HG02763 (cell line): ENCODE data around the gene CAMK2G.

Source experiments
- ATAC-seq: cut with Tn5 transposase; IDR thresholded peaks from one replicate; pipeline ENCODE4 v1.9.1; 2021; ENCODE audit warnings: mild to moderate bottlenecking, moderate library complexity; ENCODE audit not compliant: unreplicated experiment

Gene CAMK2G

GRCh38 chr10:73865459-73866442 lies 8.6 kb downstream of the CAMK2G start:
- peak; percentile 67 for ATAC-seq

- ATAC-seq, result no peak
Measured at GRCh38 chr10:73865107-73865458, 9.3 kb downstream of the CAMK2G start.

- ATAC-seq, result no peak
Measured at GRCh38 chr10:73864229-73864628, 10.1 kb downstream of the CAMK2G start.

GRCh38 chr10:73863039-73863817 lies 11.1 kb downstream of the CAMK2G start:
- ATAC-seq, result no peak

GRCh38 chr10:73862011-73862410 lies 12.3 kb downstream of the CAMK2G start:
- ATAC-seq, result no peak

- ATAC-seq, result no peak
Measured at GRCh38 chr10:73859784-73860491, 14.4 kb downstream of the CAMK2G start.

- ATAC-seq, result no peak
Measured at GRCh38 chr10:73859428-73859783, 14.9 kb downstream of the CAMK2G start.

GRCh38 chr10:73858750-73859427 lies 15.5 kb downstream of the CAMK2G start:
- no peak for ATAC-seq

- no peak for ATAC-seq
Measured at GRCh38 chr10:73858013-73858708, 16.2 kb downstream of the CAMK2G start.

- no peak for ATAC-seq
Measured at GRCh38 chr10:73857446-73857845, 16.9 kb downstream of the CAMK2G start.

- ATAC-seq, result no peak
Measured at GRCh38 chr10:73856261-73856660, 18.1 kb downstream of the CAMK2G start.

GRCh38 chr10:73855413-73855812 lies 18.9 kb downstream of the CAMK2G start:
- no peak for ATAC-seq

GRCh38 chr10:73854310-73854709 lies 20.0 kb downstream of the CAMK2G start:
- ATAC-seq, result no peak

GRCh38 chr10:73853196-73853595 lies 21.2 kb downstream of the CAMK2G start:
- no peak for ATAC-seq

GRCh38 chr10:73850863-73851461 lies 23.4 kb downstream of the CAMK2G start:
- ATAC-seq, result no peak

- ATAC-seq, result no peak
Measured at GRCh38 chr10:73850211-73850610, 24.1 kb downstream of the CAMK2G start.

- peak; percentile 86 for ATAC-seq
Measured at GRCh38 chr10:73848821-73849489, 25.4 kb downstream of the CAMK2G start.

GRCh38 chr10:73847031-73847430 lies 27.3 kb downstream of the CAMK2G start:
- ATAC-seq, result no peak

GRCh38 chr10:73843261-73843660 lies 31.1 kb downstream of the CAMK2G start:
- ATAC-seq, result no peak
